HL-60/S4 treated with phorbol 12-myristate 13-acetate at 8.2 ng/mL for 4 days and 3 days (cell line): ENCODE measurements around the gene ATP11A.

ENCODE experiments used
- in situ Hi-C: fragments of 300-500 bp; cut with MboI; formaldehyde crosslinking; loops from 2 replicates; pipeline ENCODE4 v1.15.0; 2022; ENCODE audit warnings: low sequenced_read_pairs

Gene ATP11A

DNA sequence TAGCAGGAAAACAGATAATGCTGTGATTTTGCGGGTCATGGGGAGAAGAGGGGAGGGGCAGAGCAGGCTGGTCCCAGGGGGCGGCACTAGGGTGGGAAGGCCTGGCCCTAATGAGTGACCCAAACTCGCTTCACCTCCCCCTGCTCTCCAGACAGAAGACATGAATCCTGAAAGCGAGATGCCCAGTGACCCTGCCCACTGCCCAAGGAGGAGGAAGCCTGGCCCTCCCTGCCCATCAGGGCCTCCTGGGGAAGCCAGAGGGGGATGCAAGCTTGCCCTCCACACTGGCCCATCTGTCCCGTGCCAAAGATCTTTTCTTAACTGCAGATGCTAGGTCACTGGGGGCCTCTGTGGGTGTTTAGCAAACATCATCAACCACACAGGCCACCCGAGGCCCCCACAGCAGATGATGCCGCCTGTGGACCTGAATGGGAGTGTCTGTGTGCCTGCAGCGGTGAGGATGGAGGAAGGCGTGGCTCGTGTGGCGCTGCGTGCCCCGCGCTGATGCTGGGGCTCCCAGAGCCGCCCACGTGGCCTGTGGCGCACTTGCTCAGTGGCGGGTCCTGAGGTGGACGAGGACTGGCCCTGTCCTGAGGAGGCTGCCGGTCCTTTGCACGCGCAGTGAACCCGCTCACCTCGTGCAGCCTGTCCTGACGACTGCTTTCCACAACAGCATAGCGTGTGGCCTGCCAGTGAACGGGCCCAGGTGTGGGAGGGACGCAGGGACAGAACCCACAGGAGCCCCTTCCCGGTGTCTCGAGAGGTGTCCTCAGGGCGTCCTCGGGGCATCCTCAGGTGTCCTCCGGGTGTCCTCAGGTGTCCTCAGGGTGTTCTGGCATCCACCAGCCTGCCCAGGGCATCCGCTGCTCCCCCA is 198.6 kb downstream of the ATP11A start:
- in situ Hi-C loops = no loop called here

DNA sequence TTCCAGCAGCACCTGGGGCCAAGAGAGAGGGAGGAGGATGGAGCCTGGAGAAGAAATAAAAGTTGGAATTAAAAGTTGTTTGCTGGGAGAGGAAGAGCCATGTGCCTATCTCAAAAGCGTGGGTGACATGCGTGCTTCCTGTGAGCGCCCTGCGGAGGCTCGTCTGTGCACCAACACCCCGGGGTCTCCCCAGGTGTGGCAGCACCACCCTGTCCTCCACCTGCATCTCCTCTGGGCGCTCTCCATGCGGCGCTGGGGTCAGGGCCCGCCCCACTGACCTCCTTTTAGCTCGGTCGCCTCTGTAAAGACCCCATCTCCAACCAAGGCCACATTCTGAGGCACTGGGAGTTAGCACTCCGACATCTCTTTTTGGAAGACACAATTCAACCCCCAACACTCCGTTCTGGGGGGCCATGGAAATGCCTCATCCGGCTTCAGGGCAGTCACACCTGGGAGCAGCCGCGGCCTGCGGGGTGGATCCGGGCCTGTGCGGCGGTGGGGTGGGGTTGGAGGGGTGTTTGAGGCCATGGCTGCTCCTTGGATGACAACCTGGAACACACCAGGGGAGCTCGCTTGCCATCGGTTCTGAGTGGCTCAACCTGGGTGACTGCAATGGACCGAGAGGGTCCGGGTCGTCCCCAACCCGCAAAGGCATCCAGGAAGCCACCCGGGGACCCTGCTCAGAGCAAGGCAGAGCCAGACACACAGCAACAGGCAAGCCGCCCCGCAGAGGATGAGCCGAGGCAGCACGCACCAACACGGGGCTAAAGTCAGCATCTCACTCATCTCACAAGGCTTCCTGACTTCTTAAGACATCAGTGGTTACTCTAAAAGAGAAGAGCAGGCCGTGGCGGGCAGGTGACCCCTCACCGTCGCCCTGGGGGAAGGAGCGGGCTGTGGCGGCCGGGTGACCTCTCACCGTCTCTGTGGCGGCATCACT is 199.8 kb downstream of the ATP11A start:
- in situ Hi-C loops = no loop called here

DNA sequence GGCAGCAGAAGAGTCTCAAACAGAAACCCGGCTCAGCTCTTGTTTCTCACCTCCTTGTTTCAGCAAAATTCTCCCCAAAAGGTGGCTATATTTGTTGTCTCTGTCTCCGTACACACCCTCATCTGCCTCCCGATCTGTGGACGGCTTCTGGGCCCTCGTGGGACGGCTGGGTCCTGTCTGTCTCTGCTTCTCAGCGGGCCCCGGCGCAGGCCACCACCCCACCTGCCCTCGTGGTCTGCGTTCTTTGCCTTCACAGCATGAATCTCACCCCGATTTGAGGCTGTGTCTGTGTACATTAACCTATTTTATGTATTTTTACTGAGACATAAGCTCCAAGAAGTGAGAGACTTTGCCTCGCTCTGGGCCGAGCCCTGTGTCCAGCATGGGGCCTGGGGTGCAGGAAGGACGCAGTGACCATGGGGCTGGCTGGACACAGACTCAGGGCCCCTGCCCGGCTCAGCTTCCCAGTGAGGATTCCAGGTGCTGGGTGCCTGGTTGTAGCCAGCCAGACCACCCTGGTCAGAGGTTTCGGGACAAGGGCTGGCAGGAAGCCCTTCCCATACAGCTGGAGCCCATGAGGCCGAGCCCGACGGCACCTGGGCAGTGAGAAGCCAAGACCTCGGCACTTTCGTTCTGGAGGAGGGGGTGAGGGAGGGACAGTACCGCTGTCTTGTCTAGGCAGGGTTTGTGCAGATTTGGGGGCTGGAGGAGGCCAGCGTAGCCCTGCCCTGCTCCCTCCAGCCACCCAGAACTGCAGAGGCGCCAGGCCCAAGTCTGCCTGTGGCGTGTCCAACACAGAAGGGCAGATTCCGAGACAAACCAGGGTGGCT is 200.7 kb downstream of the ATP11A start:
- in situ Hi-C loops = no loop called here

DNA sequence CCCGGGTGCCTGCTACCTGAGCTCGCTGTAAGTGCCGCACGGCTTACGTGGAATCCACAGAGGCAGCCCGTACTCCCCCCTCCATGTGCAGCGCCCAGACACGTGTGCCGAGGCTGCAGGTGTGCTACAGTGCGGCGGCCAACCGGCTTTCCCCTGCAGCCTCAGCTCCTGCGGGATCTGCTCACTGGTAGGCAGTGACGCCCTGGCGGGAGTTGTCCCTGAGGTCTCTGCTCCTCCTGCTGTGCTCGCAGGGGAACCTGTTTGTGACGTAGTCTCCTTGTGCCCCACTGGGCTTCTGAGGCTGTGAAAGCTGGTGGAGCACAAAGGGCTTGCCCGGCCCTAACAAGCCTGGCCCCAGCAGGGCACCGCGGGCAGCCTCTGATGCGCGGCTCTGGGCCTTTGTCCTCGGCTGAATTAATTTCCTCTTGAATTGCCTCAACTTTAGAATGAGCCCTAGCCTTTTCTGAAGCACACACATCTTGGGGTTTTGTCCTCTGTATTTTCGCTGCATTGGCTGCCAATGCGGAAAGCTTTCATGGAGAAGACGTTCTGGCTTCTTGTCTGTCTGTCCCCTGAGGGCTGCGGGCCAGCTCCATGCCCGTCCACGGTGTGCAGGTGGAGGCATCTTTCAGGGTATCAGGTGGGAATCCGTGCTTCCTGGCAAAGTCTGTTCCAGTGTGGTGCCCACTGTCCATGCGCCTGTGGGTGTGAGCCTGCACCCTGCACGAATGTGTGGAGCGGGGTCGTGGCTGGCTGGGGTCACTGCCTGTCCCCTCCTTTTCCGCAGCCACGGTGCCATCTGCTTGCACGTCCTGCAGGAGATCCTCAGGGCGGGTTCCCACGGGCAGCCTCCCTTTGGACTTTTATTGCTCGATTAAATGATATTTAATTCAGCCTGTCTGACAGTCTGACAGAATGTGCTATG is 201.9 kb downstream of the ATP11A start:
- in situ Hi-C loops = no loop called here

DNA sequence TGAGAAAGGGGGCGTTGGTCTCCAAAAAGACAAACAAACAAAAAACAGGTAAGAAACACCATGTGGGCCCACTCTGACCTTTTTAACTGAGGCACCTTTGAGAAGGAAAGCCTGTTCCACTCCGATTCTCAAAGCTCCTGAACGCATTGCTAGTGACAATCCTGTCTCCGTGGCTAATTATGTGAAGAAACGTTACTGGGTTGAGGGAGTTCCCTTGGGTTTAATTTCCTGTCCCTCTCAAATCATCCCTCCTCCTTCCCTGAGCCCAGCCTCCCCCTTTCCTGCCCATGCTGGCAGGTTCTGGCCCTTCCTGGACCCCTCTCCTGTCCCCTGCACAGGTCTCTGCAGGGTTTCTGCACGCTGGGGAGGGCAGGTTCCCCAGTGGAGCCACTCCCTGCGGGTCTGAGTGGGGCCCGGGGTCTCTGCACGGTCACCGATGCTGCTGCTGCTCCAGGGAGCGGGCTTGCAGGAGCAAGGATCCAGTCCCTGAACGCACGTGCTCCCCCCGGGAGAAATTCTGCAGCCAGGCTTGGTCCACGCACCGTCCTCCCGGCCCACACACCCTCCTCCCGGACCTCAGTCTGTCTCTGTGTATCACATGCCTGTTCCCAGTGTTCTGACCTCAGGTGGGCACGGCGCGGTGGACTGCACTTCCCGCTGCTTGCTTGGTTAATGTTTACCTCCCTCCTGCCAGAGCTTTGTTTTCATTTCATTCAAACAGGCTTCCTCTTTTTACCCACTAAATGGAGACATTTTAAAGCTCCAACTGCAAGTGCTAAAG is 202.8 kb downstream of the ATP11A start:
- in situ Hi-C loops = no loop called here

DNA sequence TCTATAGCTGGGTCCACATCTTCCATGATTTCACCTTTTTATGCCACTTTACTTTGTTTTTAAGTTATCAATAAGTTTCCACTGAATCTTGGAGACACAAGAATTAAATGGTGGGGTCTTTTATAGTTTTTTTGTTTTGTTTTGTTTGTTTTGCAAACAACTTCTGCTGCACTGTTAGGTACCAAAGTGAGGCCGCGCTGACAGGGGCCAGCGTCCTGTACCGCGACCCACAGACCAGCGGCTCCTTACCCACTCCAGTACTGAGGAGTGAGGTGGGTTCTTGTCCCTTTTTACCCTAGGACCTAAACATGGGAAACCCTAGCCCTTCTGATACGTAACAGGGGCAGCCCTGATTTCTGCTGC is 203.3 kb downstream of the ATP11A start:
- in situ Hi-C loops = no loop called here

DNA sequence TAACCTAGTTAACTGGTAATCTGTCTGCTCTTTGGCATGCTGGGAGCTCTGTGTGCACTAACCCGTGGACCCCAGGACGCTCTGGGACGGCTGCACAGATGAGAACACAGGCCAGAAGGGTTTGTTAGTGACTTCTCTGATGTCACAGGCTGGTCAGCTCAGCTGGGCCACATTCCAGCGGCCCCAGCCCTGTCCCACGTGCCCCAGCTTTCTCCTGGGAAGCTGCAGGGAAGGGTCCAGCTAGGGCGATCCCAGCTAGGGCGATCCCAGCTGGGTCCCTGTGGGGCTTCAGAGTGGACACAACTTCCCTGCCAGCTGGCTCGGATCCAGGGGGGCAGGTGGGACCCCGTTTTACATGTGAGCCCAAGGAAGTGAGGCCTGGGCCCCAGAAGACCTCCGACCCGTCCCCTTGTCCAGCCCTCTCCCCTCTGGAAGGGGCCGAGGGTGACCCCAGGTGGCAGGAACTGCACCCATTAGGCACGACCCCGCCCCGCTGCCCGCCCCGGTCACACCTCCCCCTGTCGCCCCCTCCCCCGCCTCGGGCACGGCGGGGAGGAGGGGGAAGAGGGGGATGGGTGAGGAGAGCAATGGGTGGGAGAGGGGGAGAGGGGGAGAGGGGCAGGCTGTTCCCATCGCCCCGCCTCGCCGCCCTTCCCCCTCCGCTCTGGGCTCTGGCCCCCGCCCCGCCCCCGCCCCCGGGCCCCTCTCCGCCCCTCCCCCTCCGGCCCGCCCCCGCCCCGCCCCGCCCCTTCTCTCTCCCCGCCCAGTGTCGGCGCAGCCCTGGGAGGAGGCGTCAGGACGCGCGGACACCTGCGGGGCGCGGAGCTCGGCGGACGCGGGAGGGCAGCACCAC is 204.0 kb downstream of the ATP11A start:
- in situ Hi-C loops = no loop called here

DNA sequence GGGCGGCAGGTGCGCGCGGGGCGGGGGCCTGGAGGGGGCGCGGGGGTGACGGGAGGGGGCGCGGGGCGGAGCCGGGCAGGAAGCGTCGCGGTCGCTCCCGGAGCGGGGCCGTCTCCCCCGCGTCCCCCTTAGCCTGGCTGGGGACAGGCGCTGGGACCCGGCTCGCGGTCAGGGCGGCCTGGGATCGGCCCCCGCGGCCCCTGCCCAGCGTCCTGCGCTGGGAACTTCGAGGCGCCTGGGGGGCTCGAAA is 204.5 kb downstream of the ATP11A start:
- in situ Hi-C loops = no loop called here

DNA sequence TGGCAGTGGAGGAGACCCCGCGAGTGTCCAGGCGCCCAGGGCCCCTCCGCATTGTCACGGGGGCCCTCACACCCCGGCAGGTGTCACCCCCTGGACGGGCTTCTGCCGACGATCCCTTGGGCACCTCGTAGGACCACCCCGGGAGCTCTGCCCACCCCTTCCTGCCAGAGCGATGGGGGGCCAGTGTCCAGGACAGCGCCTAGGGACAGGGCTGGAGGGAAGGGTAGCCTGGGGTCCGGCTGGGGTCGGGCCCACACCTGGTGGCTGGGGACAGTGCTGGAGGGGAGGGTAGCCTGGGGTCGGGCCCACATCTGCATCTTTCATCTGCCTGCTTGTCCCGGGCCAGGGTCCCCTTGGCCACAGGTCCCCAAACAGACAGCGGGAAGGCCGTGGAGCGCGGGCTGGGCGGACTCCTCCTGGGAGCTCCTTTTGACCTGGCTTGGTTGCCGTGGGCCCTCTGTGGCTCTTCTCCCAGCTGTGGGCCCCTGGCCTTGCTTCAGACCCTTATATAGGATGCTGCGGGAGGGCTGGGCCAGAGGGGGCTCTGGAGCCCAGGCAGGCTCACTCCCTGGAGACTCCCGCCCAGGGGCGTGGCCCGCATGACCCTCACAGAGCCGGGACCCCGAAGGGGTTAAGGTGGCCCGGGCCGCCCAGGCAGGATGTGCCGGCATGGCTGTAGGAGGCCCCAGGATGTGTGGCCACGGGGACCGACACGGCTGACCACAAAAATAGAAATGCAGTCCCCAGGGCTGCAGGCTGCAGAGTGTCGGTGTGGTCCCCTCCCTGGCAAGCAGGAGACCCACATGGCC is 205.0 kb downstream of the ATP11A start:
- in situ Hi-C loops = no loop called here

DNA sequence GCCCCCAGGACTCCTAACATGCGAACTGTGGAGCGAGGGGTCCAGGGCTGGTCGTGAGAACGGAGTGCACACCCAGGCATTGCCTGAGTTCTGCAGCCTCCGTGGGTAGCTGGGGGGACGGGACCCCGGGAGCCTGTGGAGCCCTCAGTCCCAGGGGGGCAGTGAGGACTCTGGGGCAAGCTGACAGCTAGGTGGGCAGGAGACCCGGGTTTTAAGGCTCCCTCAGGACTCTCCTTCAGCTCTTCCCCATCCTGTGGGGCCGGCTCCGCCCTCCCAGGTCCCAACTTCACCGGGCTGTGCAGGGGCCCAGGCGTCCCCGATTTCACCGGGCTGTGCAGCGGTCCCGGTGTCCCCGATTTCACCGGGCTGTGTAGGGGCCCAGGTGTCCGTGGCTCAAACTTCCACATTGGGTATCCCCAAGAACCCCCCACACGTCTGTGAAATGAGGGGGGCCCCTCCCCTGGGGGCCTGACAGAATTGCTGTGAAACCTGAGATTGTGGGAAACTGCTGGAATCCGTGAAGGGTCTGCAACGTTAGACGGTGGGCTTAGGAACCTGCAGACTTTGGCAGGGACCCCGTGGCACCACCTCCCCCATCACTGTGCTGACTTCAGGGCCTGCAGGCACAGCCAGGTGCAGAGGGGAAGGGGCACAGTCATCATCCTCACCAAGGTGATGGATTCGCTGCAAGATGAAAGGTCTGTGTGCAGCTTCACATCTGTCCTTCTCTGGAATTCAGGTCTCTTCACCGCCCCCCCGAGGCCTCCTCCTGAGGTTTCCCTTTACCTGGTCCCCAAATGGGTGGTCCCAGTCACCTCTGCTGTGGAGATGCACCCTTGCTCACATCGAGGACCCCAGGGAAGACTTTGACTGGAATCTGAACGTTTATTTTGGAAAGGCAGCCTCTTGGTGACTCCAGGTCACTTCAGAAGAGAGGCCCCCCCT is 206.0 kb downstream of the ATP11A start:
- in situ Hi-C loops = no loop called here

DNA sequence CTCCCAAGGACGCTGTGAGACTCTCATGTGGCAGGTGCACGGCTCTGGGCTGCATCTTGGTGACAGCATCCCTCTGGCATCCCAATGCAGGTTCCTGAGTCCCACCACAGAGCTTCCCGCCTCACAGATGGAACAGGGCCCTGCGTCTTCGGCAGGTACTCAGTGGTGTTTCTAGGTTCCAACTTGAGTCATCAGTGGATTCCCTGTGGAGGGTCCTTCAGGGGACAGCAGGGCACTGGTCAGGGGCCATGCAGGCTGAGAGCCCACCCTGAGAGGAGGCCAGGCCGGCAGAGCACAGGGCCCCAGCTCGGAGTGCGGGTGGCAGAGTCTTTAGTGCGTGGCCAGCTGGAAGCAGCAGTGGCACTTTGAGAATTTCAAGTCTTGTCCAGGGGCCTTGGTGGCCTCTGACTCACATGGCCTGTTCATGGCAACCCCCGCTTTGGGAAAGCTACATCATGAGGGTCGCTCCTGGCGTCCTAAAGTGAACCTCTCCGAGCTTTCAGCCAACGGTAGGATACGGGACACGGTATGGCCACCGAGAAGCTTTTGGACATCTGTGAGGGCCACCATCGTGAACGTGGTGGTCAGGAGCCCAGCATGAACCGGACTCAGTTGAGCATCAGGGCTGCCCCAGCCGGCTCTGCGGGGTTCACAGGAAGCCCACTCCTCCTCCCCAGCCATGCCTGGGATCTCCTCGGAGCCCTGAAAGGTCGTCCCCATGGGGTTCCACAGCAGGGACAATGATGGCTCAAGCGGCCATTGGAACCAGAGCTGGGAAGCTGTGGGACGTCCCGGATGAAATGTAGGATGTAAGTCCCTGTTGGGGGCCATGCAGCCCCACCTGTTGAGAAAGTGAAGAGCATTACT is 207.1 kb downstream of the ATP11A start:
- in situ Hi-C loops = no loop called here

DNA sequence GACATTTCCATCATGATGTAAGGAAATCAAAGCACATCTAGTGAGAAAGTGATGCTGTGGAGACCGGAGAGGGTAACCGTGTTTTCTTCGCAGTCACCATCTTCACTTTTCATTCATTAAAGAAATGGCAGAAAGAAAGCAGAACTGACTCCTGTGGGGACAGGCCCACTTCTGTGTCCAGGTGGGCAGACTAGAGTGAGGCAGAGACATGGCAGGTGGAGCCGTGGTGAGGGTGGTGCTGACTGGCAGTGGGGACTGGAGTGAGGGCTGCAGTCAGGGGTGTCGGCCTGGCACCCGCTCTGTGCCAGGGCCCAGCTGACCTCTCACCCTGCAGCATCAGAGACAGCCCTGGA is 207.7 kb downstream of the ATP11A start:
- in situ Hi-C loops = no loop called here

DNA sequence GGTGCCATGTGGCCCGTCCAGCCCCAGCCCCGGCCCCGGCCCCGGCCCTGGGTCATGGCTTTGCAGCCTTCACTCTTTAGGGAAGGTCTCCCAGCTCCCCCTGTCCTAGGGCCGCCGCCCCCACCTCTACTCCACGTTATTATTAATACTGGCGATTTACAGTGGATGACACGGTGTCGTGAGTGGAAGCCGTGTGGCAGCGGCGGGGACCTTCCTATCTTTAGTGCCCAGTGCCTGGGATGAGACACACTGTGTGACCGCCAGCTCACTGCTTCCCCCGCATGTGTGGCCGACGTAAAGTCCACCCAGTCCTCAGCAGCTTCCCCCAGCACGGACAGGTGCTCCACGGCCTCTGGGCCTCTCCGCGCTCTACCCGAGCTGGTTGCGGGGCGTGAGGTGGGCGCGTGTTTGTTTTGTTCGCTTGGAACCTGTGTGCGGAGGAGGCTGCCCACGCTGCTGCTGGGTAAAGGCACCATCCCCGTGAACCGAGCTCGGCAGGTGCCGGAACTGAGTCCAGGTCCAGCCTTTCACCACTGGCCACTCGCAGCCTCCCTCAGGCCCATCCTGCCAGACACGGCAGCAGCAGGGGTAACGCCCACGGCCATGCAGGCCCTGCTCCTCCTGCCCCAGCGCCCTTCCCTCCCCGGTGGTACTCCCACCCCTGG is 208.2 kb downstream of the ATP11A start:
- in situ Hi-C loops = no loop called here

DNA sequence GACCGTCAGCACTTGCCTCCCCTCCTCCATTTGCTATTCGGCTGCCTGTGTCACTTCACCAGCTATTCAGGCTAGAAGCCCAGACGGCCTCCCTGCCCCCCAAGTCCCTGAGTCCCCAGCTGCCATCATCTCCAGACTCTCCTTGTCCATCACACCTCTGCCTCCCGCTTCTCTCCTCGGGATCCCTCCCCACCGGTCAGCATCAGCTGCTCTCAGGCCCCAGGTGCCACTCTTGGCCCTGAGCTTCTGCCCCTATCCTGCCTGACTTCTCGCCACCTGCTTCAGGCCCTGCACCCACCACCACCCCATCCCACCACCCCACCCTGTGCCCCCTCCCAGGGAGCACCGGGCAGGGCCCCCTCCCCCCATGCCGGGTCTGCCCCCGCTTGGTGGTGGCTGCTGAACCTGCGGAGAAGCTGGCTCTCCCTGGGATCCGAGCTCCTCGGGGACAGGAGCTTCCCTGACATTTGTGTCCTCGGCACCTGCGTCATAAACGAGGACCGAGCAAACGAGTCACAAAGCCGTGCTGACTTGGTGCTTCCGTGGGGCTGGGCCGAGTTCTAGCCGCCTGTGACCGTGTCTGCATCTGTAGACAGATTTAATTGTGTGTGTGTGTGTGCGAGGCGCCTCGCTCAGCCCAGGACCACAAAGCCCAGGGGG is 208.9 kb downstream of the ATP11A start:
- in situ Hi-C loops = no loop called here
